AG09309 (cell line): Measurements from ENCODE around the gene ZFP62.

Source experiments
- DNase-seq: peaks from one replicate; pipeline ENCODE4 v3.0.0-alpha.2; 2010; ENCODE audit warnings: low read depth
- H3K4me3 ChIP-seq: 2 replicates; pipeline ENCODE4 v1.5.1; 2011; ENCODE audit warnings: mild to moderate bottlenecking, low read depth, low read length, moderate library complexity; ENCODE audit not compliant: control insufficient read depth
- CTCF ChIP-seq: IDR thresholded peaks from 2 replicates; pipeline ENCODE4 v1.5.1; 2011; ENCODE audit warnings: mild to moderate bottlenecking, low read depth, low read length, inconsistent platforms; ENCODE audit not compliant: insufficient read depth, control insufficient read depth; ENCODE audit errors: missing control alignments

The ZFP62 gene

GRCh38 chr5:180860887-180861822, at the start of gene ZFP62:
Gene ZFP62, minus strand, starts transcription at chr5:180861276. Its CDS starts 57 bp downstream, at chr5:180861219.
- no peak for TF ChIP-seq CTCF
- H3K4me3 ChIP-seq = peak within 1 kb of the TSS; percentile 95
- DNase-seq = peak; percentile 40

DNA sequence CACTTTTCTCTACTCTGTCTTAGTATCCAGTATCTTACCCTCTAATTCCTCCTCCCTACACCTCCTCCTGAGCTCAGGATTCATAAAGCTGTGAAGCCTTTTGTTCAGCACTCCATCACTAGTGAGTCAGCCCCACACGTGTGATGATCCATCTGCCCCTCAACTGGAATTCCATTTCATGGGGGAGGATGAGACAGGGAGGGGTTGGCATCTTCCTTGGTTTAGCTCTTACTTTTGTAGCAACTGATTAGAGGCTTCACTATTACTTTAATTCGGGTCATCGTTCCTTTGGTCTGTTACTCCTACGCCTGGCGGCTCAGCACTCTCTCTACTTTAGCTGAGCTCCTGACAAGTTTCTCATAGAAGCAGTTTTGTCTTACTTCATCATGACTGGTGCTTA, 49.7 kb upstream of the ZFP62 start:
- no peak for TF ChIP-seq CTCF

DNA sequence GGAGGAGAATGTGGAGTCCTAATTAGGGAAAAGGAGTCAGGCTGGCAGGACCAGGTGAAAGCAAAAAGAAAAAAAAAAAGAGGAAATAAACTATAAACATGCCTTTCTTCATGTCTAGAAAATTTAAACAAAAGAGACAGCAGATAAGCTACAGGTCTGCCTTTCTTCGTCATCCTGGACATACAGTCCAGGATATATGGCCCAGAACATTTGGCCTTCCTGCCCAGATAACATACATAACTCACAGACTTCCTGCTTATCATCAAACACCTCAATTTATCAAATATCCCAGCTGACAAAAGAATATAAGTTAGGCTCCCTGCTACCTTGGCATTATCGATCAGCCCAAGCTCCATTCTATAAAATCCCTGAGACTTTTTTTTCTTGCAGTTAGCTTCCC, 49.1 kb upstream of the ZFP62 start:
- DNase-seq = no peak
- no peak overlapping the region for H3K4me3 ChIP-seq
- TF ChIP-seq CTCF = no peak

More for the DNA sequence above, 49.7 kb upstream of the ZFP62 start:
- H3K4me3 ChIP-seq = no peak overlapping the region
- no peak for DNase-seq

DNA sequence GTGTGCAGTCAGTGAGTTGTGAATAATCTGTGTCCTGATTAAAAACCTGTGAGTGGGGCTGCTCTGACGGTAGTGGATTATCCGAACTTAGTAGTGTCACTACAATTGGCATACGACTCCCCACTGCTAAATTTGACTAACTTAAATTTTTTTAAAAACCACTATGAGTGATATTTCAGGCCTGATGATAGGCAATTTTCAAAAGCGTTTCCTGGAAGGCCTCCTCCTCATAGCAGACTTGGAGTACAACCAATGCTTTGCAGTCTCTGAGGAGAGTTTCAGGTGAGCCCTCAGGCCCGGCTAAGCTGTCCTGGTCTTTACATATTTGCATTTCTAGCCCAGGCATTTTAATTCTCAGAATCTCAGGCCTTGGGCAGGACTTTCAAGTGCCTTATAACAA, 48.7 kb upstream of the ZFP62 start:
- DNase-seq = no peak
- no peak overlapping the region for H3K4me3 ChIP-seq
- TF ChIP-seq CTCF = no peak

DNA sequence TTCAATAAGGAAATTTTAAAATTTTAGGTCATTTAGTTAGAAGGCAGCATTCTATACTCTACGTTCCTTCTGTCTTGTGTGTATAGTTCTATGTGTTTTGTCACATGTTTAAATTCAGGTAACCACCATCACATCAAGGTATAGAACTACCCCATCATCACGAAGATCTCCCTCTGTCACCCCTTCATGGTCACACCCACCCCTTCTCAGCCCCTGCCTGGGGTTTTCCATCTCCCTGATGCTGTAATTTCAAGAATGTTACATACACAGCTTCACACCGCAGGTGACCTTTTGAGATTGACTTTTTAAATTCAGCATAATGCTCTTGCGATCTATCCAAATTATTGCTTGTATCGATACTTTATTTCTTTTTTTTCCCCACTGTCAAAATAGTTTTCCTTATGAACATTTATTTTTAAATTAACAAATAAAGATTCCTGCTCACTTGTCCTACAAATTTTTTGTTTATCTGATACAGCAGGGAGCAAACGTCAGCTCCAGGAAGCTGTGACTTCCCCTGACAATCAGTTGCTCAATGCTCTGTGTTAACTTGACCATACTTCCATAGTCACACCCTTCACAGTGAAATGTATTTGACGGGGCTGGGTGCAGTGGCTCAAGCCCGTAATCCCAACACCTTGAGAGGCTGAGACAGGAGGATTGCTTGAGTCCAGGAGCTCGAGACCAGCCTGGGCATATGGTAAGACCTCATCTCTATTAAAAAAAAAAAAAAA, 48.1 kb upstream of the ZFP62 start:
- no peak for TF ChIP-seq CTCF
- no peak for DNase-seq
- H3K4me3 ChIP-seq = no peak overlapping the region

DNA sequence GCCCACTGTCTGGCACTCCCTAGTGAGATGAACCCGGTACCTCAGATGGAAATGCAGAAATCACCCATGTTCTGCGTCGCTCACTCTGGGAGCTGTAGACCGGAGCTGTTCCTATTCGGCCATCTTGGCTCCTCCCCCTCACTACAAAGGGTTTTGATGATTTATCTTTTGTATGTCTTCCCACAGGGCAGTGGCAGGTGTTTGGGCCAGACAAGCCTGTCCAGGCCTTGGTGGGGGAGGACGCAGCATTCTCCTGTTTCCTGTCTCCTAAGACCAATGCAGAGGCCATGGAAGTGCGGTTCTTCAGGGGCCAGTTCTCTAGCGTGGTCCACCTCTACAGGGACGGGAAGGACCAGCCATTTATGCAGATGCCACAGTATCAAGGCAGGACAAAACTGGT, 47.3 kb upstream of the ZFP62 start:
- H3K4me3 ChIP-seq = no peak overlapping the region
- DNase-seq = no peak
- no peak for TF ChIP-seq CTCF
